Muscle of arm (tissue), 12 donors: ENCODE data around the gene CHRNA3. TPM values are rescaled to one million over a fixed set of nuclear protein-coding genes. Genes with fewer than 3 reads are reported as not detected.
A peak's percentile ranks its signal among the peaks of the same experiment; 100 is the strongest.
"Not testable (repeated sequence)": the region's sequence is repeated elsewhere in the genome, so short reads cannot be mapped to it uniquely, and the experiment has no call there.

Experiments used
- DNase-seq: peaks from one replicate; pipeline ENCODE4 v3.0.0-alpha.2; 2013
- polyA plus RNA-seq, 12 donors: library from polyadenylated mRNA; unstranded; fragments of 120-200 nt; gene quantifications; one replicate each; pipeline ENCODE4 v1.2.1, GENCODE V29; 2013; ENCODE audit not compliant: insufficient read length in 12 of 12

The CHRNA3 gene
- polyA plus RNA-seq, 12 donors = 0.16 to 12.6 (median 0.26) TPM; not detected in 2

- DNase-seq = peak; percentile 89
These were observed 2.3 kb downstream of the CHRNA3 start for GRCh38 chr15:78618490-78618934.

GRCh38 chr15:78618064-78618463 lies 2.7 kb downstream of the CHRNA3 start:
- no peak for DNase-seq

- DNase-seq = no peak
These were observed 3.3 kb downstream of the CHRNA3 start for GRCh38 chr15:78617516-78617915.

- no peak for DNase-seq
These were observed 3.7 kb downstream of the CHRNA3 start for GRCh38 chr15:78617076-78617475.

- no peak for DNase-seq
These were observed 4.3 kb downstream of the CHRNA3 start for GRCh38 chr15:78616506-78616905.

GRCh38 chr15:78615151-78615589 lies 5.6 kb downstream of the CHRNA3 start:
- DNase-seq = no peak

- DNase-seq = no peak
These were observed 6.8 kb downstream of the CHRNA3 start for GRCh38 chr15:78614021-78614420.

- DNase-seq = not testable (repeated sequence)
These were observed 11.2 kb downstream of the CHRNA3 start for GRCh38 chr15:78609551-78609950.

GRCh38 chr15:78605680-78606079 lies 15.1 kb downstream of the CHRNA3 start:
- no peak for DNase-seq

GRCh38 chr15:78605201-78605600 lies 15.6 kb downstream of the CHRNA3 start:
- no peak for DNase-seq

- no peak for DNase-seq
These were observed 16.4 kb downstream of the CHRNA3 start for GRCh38 chr15:78604420-78604819.

- no peak for DNase-seq
These were observed 17.3 kb downstream of the CHRNA3 start for GRCh38 chr15:78603467-78603866.

GRCh38 chr15:78599189-78599588 lies 21.6 kb downstream of the CHRNA3 start:
- DNase-seq = no peak

GRCh38 chr15:78598348-78598747 lies 22.4 kb downstream of the CHRNA3 start:
- DNase-seq = no peak

- DNase-seq = no peak
These were observed 23.2 kb downstream of the CHRNA3 start for GRCh38 chr15:78597583-78597982.

- DNase-seq = no peak
These were observed 45.9 kb downstream of the CHRNA3 start for GRCh38 chr15:78574944-78575343.

- no peak for DNase-seq
These were observed 47.4 kb downstream of the CHRNA3 start for GRCh38 chr15:78573416-78573815.

- no peak for DNase-seq
These were observed 49.4 kb downstream of the CHRNA3 start for GRCh38 chr15:78571382-78571781.

- no peak for DNase-seq
These were observed 50.1 kb downstream of the CHRNA3 start for GRCh38 chr15:78570710-78571109.

GRCh38 chr15:78567531-78567930 lies 53.3 kb downstream of the CHRNA3 start:
- no peak for DNase-seq

GRCh38 chr15:78565951-78566774 lies 54.6 kb downstream of the CHRNA3 start:
- DNase-seq = peak; percentile 3

GRCh38 chr15:78565097-78565950 lies 55.5 kb downstream of the CHRNA3 start, which contains the start of gene CHRNA5:
TSS of gene CHRNA5 (plus strand) at chr15:78565520. CDS start at chr15:78565720, 200 bp downstream.
- DNase-seq = peak; percentile 69

GRCh38 chr15:78564743-78565096 lies 56.1 kb downstream of the CHRNA3 start:
- no peak for DNase-seq
